Retina (tissue), 1 donor: Measurements from ENCODE around the gene COG4.
A peak's percentile ranks its signal among the peaks of the same experiment; 100 is the strongest.

Experiments used
- DNase-seq: peaks from one replicate; pipeline ENCODE4 v3.0.0-alpha.2; 2016

COG4 gene

DNA sequence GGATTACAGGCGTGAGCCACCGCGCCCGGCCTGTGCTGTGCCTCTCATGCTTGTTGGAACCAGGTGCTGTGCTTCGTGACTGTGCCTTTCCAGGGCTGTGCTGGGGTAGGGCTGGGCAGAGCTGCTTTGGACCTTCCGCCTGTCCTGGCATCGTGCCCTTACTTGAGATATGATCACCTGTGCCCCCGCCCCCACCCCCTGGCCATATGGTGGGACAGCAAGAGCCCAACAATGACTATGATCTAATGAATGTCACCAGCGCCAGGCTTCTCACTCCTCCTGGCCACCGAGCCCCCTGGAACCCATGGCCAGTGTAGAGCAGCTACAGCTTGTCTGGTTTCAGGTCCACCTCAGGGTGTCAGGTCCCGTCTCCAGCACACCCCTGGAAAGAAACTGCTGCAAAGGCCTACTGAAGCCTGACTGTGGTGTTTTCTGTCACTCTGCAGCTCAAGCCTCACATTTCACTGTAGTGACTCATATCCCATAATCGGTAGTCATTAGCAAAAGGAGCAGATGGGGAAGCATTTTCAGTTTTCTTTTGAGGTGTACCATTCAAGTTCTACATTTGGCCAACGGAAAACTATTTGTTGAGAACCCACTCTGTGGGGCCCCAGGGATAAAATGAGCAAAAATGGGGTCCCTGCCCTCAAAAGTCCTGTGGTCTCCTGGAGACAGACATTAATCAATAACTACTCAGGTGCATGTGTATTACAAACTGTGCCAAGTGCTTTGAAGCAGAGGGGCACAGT is 46.9 kb downstream of the COG4 start:
- no peak for DNase-seq

DNA sequence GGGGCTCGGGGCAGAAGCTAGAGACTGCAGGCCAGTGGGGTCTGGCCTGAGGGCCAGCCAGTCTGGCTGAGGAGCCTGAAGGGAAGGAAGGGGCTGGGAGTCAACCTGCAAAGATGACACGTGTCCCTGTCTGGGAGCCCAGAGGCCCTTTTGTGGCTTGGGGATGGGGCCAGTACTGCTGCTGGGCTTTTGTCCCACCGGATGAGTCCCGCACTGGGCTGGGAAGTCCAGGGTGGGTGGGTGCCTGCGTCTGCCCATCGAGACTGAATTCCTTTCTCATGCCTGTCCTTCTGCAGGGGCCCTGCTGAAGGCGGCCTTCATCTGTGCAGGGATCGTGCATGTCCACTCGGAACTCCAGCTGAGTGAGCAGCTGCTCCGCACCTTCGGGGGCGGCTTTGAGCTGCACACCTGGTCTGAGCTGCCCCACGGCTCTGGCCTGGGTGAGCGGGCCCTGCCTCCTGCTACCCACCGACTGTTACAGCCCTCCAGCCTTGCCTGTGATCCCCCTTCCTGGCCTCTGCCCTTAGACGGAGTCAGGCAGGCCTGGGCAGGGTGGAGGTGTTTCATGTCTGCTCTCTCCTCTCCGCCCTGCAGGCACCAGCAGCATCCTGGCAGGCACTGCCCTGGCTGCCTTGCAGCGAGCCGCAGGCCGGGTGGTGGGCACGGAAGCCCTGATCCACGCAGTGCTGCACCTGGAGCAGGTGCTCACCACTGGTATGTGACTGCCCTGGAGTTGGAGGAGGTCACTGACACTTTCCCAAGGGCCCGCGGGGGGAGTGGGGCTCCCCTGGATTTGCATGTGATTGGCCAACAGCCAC is 48.1 kb downstream of the COG4 start:
- DNase-seq: no peak

DNA sequence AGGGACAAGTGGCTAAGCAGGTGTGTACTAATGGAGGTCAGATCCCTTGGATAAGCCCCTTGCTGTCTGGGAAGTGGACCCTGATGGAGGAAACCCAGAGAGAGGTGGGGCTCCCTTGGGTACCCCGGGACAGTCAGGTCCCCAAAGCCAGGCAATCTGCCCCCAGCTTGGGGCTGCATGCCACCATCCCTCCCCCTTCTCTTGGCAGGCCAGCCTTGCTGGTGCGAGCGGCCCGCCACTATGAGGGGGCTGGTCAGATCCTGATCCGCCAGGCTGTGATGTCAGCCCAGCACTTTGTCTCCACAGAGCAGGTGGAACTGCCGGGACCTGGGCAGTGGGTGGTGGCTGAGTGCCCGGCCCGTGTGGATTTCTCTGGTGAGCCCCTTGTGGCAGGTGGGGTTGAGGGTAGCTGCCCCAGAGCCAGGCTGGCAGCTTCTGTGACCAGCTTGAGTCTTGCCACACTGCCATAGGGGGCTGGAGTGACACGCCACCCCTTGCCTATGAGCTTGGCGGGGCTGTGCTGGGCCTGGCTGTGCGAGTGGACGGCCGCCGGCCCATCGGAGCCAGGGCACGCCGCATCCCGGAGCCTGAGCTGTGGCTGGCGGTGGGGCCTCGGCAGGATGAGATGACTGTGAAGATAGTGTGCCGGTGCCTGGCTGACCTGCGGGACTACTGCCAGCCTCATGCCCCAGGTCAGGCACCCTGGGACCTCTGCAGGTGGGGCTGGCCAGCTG is 48.9 kb downstream of the COG4 start:
- no peak for DNase-seq

DNA sequence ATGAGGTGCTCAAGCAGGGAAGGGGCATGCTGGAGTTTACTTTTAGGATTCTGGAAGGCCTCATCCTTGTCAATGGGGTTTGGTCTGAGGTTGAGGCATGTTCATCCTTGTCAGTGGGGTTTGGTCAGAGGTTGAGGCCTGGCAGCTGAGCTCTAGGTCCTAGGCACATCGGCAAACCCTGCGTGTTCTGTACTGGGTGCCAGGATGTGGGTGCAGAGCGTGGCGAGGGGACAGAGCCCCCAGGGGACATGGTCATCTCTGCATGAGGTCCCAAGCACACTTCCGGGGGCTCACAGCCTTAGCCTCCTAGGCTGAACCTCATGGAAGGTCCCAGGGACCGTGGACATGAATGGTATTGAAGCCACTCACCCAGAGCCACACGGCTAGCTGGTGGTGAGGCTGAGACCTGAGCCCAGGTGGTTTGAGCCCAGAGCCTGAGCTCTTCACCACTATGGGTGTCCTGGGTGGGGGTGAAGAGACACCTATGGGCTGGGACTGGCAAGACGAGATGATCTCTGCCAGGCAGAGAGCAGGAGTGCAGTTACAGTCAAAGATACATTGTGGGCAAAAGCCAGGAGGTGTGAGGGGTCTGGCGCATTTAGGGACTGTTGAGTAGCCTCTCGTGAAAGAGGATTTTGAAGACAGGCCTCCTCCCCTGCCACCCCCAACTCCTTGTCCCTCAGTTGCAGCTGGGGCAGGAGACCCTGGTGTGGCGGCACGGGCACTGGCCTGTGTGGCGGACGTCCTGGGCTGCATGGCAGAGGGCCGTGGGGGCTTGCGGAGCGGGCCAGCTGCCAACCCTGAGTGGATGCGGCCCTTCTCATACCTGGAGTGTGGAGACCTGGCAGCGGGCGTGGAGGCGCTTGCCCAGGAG is 49.7 kb downstream of the COG4 start:
- DNase-seq: no peak

DNA sequence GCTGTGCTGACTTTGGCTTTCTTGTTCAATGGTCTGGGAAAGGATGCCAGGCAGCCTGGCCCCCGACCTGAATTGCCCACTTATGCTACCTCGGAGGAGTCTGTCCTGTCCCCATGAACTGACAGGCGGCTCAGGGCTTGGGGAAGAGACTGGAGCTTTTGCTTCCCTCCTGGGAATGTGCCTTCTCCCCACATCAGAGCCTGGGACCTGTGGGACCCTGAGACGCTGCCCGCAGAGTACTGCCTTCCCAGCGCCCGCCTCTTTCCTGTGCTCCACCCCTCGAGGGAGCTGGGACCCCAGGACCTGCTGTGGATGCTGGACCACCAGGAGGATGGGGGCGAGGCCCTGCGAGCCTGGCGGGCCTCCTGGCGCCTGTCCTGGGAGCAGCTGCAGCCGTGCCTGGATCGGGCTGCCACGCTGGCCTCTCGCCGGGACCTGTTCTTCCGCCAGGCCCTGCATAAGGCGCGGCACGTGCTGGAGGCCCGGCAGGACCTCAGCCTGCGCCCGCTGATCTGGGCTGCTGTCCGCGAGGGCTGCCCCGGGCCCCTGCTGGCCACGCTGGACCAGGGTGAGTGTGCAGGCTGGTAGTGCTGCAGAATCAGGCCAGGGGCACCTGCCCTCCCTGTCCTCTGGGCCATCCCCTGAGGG is 50.4 kb downstream of the COG4 start:
- DNase-seq: no peak

DNA sequence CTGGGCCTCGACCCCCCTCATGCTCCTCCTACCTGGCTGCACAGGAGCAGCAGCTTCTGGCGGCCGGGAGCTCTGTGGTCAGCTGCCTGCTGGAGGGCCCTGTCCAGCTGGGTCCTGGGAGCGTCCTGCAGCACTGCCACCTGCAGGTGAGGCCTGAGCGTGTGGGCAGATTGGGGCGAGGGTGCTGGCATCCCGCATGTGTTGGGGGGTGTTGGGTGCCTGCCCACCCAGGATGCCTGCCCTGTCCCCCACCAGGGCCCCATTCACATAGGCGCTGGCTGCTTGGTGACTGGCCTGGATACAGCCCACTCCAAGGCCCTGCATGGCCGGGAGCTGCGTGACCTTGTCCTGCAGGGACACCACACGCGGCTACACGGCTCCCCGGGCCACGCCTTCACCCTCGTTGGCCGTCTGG is 52.4 kb downstream of the COG4 start:
- peak; percentile 43 for DNase-seq

DNA sequence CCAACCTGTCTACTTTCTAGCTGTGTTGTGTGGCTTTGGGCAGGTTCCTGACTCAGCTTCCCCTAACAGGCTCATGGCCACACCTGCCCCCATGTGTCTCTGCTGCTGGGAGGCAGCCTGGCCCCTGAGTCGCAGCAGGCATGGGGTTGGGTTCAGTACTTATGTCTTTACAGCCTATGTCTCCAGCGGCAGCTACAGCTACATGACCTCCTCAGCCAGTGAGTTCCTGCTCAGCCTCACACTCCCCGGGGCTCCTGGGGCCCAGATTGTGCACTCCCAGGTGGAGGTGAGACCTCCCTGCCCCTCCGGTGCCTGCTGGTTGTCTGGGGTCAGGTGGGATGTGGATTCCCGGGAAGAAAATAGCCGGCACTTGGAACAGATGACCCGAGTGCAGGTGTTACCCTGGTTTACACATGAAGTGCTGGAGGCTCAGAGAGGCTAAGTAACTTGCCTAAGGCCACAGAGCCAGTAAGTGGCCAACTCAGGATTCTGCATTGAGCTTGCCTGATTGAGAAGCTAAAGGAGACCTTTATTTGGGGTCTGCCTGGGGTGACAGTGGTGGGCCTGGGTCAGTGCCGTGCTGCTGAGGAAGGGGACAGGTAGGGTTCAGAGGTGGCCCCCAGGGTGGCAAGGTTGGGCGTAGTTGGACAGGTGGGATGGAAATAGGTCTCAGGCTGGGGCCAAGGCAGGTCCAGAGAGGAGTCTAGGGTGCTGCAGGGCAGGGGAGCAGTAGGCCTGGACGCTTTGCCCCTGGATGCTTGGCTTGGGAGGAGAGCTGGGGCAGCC is 53.0 kb downstream of the COG4 start:
- DNase-seq: no peak

DNA sequence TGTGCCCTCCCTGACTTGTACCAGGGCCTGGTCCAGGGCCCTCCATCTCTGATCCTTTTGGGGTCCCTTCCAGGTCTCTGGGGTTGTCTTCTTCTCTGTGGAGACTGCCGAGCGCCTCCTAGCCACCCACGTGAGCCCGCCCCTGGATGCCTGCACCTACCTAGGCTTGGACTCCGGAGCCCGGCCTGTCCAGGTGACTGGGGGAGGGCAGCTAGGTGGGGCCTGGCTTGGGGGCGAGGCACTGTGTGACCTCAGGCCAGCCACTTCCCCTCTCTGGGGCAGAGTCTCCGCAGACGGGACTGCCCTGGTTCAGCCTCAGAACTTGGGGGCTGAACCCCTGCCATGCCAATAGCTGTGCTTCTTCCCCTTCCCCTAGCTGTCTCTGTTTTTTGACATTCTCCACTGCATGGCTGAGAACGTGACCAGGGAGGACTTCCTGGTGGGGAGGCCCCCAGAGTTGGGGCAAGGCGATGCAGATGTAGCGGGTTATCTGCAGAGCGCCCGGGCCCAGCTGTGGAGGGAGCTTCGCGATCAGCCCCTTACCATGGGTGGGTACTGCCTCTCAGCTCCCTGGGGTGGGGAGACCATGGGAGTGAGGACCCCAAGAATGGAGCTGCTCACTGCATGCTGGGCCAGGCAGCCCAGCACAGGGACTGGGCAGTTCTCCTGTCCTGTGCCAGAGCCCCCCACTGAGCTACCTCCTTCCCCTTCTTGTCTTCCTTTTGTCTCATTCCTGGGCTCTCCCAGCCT is 54.4 kb downstream of the COG4 start:
- DNase-seq: no peak

DNA sequence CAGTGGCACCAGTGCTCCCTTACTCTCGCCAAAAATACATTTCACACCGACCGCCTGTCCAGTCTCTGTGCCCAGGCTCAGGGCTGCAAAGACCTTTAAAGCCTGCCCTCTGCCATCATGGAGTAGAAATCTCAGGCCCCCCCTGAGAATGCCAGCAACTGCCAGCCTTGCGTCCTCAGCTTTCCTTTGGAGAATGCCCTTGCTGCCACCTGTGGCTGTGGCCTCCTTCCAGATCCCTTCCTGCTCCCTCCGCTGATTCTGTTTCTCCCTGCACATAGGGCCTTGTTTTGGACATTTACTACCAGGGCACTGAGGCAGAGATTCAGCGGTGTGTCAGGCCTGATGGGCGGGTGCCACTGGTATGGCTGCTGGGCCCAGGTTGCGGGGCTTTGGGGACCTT is 55.7 kb downstream of the COG4 start:
- DNase-seq: no peak

DNA sequence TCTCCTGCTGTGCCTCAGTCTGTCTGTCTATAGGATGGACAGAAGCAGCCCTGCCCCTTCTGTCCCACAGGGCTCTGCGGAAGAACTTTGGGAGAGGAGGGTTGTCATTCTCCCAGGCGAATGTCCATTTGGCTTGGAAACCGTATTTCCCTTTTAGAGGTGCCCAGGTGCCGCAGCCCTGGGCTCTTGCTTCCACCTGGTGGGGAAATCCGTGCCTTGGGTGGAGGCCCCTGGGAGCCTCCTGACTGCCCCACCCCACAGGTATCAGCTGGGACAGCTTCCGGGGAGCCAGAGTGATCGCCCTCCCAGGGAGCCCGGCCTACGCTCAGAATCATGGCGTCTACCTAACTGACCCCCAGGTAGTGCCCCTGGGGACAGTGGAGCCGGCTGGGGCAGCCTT is 56.2 kb downstream of the COG4 start:
- no peak for DNase-seq

DNA sequence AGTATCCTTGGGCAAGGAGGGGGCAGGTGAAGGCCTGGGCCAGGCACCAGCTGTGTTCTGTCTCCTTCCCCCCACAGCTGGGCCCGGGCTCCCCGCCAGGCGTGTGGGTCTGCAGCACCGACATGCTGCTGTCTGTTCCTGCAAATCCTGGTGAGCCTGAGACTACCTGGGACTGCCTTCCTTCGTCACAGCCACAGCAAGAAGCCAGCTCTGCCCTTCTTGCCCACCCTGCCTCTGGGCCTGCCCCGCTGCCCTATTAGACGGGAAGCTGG is 56.6 kb downstream of the COG4 start:
- DNase-seq: no peak

DNA sequence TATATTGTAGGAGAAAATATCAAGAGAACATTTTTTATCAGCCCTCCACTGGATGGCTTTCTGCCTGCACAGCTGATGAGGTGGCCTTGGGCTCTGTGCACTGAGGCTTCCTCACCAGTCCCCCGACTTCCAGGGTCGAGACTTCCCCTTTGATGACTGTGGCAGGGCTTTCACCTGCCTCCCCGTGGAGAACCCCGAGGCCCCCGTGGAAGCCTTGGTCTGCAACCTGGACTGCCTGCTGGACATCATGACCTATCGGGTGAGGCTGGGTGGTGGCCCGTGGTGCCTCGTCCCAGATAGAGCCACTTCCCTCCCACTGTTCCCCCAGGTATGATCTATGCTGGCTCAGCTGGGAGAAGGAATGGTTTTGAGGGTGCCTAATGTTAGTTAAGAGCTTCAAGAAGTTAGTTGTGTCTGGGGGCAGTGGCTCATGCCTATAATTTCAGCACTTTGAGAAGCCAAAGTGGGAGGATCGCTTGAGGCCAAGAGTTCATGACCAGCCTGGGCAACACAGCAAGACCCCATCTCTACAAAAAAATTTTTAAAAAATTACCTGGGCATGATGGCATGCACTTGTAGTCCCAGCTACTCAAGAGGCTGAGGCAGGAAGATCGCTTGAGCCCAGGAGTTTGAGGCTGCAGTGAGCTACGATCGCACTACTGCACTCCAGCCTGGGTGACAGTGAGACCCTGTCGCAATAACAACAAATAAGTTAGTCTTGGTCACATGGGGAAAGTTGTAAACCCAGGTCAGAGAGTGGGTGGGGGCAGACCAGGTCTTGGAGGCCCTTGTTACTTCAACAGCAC is 57.2 kb downstream of the COG4 start:
- DNase-seq: no peak

DNA sequence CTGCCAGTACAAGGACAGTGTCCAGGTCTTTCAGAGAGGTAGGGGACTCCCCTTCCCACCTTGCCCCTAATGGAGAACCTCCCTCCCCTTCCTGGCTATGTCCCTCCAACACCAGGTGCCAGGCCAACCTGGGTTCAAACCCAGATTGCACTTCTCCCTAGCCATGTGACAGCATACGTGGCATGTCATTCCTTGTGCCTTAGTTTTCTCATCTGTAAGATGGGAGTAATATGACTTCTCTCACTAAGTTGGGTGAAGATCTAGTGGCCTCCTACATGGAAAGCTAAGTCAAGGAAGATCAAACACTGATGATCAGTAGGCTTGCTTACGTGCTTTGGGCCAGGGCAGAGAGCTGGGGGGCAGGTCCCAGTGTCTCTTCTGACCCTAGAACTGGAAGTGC is 60.1 kb downstream of the COG4 start:
- DNase-seq: no peak

DNA sequence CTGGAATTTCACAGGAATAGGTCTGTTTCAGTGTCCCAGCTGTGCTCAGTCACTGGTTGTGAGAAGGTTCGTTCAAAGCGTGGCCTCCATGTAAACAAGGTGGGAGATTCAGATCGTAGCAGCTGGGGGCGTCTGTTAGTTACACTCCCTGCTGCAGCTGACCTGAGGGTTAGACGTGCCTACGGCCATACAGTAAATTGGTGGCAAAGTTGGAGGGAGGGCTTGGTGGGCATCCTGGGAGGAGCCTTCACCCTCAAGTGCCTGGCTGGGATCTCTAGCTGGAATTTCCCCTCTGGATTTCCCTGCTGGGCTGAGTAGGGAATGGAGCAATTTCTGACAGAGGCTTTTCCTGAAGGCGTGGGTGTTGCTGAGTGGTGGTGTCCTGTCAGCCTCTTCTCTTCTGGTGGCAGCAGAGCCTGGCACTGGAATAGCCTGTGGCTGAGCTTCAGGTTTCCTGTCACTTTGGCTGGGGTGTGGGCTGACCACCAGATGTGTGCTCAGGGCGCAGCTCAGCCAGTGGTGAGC is 62.6 kb downstream of the COG4 start:
- no peak for DNase-seq

DNA sequence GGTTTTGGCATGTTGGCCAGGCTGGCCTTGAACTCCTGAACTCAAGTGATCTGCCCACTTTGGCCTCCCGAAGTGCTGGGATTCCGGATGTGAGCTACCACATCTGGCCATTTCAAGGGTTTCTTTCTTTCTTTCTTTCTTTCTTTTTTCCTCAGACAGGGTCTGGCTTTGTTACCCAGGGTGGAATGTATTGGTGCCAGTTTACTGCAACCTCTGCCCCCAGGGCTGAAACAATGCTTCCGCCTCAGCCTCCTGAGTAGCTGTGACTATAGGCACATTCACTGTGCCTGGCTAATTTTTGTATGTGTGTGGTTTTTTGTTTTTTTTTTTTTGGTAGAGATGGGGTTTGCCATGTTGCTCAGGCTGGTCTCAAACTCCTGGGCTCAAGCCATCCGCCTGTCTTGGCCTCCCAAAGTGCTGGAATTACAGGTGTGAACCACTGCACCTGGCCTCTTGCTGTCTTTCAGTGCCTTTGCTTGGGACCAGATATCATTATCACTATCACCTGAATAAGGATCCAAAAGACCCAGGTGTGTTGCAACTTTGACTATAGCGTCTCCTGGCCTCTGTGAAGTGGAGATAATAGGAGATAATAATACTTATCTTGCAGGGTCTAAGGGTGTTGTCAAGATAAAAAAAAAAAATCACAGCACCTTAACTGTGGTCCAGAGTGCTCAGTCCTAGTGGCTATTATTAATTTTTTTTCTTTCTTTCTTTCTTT is 65.7 kb downstream of the COG4 start:
- no peak for DNase-seq

DNA sequence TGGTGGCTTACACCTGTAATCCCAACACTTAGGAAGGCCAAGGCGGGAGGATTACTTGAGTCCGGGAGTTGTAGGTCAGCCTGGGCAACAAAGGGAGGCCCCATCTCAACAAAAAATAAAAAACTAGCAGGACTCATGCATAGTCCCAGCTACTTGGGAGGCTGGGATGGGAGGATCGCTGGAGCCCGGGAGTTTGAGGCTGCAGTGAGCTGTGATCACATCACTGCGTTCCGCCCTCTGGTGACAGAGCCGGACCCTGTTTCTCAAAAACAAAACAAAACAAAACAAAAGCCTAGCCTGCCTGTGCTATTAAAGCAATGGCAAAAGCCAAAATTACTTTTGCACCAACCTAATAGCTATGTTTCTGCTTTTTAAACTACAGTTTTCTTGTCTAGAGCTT is 67.4 kb downstream of the COG4 start:
- no peak for DNase-seq

DNA sequence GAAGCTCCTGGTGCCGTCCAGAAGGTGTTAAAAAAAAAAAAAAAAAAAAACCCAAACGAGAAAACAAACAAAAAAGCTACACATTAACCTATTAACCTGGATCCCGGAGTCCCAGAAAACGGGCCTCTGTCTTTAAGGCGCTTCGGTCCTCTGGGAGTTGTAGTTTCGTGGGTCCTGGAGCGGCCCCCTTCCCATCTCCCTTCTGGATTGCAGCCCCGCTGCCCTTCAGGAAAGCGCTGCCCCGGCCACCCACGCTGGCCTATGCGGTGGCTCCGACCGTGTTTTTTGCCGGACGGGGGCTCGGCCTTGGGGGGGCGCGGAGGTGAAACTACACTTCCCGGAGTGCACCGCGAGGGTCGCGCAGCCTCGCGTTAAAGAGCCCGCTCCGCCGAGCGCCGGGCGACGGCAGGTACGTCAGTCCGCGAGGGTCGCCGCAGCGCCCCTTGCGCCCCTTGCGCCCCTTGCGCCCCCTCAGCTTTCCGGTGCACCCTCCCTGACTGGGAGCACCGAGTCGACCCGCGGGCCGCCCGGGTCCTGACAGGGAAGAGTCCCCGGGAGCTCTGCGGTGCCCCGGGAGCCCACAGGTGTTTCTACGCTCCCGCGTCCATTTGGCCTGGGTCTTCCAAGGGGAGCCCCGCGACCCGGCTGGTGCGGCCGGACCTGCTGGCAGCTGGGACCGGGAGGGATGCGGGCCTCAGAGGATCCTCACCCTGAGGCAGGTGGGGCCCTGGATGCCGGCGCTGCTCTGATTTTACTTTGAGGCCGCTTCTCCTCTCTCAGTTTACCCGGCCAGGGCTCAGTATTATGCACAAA is 68.9 kb downstream of the COG4 start, which contains the start of gene FCSK:
TSS of gene FCSK (plus strand) at position 374 of the 813 bp plus-strand sequence. CDS start 8,596 bp downstream, outside the sequence.
- DNase-seq: peak; percentile 100

DNA sequence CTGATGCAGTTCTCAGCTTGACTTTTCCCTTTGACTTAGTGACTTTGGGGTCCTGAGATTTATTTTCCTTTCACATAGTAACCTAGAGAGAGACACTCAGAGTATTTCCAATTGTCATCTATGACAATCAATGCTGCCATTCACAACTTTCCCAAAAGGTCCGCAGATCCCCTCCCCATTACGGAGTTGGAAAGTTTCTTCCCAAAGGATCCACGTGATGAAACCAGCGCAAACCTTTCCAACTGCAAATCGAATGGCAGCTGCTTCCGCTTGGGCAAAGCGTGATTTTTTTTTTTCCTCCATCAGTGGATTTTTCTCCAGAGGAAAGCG is 69.5 kb downstream of the COG4 start:
- DNase-seq: no peak
